T1000 (cell line): ENCODE data around the gene PNKP.

Source experiments
- DNase-seq: peaks from one replicate; lab custom pipeline; 2025; ENCODE audit warnings: mixed read lengths; lab: John Stamatoyannopoulos, UW

Gene PNKP

GRCh38 chr19:49876422-49877019 lies 9.1 kb upstream of the PNKP start:
- DNase-seq, result peak; percentile 95

DNA sequence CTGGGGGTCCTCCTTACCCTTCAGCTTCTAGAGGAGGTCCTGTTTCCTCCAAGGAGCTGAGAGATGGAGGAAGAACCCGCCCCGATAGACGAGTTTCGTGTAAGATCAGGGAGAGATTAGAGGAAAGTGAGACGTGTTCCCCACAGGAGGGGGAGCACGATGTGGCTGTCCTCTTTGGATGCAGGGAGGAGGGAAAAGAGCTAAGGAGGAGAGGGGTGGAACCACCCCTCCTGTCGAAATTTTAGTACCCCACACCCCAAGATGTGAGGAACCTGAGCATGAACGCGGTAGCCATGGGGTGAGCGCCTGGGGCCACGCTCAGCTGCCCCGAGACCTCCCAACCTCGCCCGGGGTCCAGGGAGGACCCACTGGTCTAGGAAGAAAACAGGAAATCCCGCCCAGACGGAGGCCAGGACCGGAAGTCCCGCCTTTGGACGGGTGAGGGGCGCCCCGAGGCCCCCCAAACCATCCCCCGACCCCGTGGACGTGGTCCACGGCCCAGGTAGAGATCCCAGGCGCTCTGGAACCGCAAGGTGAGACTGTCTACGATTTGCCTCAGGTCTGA lies 8.6 kb upstream of the PNKP start:
- no peak for DNase-seq

DNA sequence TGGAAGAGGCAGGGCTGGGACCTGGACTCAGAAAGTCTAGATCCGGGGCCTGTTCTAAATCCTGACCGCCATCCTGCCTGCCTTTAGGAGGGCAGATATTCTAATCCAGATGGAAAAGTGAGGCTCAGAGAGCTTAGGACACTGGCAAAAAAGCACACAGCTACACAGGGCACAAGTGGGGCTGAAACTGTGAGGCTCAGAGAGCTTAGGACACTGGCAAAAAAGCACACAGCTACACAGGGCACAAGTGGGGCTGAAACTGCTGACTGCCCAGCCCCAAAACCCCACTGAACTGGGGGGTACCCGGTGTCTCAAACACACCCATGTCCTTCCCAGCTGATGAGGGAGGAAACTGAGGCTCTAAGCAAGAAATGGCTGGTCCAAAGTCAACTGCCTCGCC lies 7.8 kb upstream of the PNKP start:
- DNase-seq, result no peak

DNA sequence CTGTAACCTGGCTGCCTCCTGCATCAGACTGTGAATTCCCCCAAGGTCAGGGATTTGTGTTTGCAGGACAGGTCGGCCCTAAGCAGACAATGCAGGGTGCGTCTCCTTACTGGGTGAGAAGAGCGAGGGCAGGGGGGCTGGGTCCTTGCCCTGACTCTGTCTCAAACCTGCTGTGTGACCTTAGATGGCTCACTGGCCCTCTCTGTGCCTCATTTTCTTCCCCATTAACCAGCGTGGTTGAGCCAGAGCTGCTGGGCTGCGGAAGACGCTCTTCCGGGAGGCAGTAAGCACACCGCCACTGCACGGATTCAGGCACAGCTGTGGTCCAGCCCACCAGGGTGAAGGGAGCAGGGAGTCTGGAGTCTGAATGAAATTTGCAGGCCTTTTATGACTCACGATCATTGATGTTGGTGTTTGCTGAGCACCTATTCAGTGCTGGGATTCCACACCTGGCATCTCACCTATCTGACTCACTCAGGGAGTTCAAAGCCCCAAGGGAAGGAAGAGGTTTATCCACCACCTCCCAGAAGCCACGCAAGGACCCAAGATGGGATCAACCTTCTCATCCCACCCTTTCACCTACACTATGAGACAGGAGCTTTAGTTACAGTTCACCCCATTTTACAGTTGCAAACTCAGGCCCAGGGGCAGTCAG lies 7.3 kb upstream of the PNKP start:
- DNase-seq, result no peak

DNA sequence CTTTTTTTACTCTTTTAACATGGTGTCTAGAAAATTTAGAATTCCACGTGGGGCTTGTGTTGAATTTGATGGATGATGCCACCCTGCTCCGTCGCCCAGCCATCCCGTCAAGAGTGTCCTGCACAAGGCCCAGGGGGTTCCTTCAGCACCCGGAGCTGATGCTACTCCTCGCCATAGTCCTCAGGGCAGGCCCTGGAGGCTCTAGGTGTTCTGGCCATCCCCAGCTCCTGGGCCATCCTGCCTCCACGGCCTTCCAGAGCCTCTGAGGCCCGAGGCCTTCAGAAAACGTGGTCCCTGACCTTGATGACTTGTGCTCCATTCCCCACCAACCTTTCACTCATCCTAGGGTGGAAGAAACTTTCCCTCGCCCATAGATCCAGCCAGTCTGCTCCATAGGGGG lies 6.5 kb upstream of the PNKP start:
- DNase-seq, result no peak

- DNase-seq, result no peak
Measured at GRCh38 chr19:49873129-49873521, 5.7 kb upstream of the PNKP start.

DNA sequence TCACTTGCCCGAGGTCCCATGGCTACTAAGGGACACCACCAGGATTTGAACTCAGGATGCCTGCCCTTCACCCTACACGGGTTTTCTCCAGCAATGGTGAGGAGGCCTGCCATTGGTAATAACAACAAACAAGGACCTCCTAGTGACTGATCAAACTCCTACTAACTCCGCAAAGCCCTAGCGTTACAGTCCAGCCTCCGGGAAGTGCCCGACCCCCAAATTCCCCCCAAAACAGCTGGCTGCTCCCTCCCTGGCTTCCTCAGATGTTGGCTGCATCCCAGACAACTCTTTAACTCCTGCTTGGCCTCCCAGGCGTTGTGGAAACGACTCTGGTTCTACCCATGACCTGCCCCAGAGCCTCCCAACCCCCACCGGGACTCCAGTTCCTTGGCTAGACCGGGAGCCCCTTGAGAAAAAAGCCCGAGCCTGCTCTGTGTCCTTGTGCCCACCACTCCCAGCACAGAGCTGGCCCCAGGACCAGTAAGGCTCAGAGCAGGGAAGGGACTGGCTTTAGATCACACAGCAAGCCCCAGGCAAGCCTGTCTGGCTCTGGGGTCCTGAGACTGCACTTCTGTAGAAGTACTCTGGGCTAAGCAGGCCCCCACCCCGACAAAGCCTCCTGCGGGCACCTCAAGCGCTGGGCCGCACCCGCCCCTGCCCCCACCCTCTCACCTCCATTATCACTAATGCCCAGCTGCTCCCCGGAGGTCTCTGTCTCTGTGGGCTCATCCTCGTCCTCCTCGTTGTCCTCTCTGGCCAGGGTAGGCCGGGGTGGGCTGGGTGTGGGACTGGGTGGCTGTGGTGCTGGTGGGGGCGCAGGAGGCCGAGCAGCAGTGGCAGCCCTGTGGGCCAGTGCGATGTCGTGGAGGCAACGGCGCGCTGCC lies 5.1 kb upstream of the PNKP start:
- no peak for DNase-seq

GRCh38 chr19:49871349-49871985 lies 4.1 kb upstream of the PNKP start:
- no peak for DNase-seq

DNA sequence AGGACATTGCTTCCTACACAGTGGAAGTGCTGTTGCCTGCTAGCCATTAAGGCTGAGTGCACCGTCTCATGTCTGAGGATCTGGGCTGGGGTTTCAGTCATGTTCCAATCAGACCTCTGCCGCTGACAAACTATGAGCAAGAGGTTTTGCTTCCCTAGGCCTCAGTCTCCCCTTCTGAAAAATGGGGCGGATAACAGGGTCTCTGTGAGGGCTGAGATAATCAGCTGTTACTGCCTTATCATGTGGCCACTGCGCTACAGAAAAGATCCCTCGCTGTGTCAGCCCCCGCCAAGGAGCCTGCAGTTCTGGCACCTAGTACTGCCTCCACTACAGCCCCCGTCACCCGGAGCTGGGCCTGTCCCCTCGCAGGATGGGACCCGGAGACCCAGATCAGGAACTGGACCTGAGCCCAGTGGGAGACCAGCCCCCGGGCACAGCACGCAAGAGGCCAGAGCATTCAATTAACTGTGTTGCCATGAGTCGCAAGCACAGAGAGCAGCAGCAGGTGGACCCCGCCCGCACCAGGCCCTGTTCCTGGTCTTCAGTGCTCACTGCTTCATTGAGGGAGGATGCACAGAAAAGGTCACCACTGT lies 3.0 kb upstream of the PNKP start:
- DNase-seq, result no peak

DNA sequence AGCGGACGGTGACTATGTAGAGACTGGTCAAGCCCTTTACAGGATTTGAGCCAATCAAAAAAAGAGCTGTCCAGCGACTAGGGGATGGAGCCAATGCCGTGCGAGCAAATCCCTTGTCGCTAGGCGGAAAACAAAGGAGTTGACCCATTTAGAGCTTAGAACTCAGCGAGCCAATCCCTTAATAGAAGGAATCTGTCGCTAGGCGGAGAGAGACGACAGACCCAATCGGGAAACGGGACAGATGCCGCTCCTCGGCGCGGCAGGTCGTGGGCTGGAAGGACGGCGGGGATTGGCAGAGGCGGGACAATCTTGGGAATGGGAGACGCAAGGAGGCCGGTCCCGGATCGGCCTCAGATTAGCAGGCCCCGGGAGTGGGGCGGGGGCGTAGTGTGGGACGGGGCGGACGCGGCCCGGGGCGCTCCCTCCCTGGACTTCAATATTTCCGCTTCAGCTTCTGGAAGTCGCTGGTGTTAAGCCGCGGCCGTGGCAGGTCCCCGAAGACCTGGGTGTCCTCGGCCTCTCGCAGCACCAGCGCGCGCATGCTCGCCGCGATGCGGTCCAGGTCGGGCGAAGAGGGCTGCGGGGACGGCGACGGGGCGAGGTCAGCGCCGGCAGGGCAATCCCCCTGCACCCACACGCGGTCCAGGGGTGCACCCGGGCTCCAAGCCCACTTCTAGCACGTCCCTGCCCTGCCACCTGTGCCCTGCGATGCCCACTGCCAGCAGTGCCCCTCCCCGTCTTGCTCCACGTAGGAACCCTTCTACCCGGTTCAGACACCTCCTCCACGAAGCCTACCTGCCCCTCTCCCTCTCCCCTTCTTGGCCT lies 2.3 kb upstream of the PNKP start:
- peak; percentile 97 for DNase-seq

GRCh38 chr19:49869009-49869483 lies 1.7 kb upstream of the PNKP start:
- no peak for DNase-seq

DNA sequence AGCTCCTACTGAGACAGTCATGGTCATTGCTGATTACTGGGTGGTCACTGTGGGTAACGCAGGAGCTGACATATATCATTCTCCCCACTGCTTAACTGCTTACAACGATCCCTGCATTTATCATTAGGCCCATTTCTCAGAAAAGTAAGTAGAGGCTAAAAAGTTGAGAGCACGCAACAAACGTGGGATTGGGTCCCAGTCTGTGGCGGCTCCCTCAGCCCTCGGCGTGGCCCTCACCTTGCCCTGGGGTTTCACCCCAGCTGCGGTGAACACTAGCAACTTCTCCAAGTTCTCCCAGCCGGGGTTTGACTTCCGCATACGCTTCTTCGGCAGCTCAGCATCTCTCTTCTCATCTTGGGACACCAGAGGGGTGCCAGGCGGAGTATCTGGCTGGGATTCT lies 2.5 kb downstream of the PNKP start:
- DNase-seq, result no peak

GRCh38 chr19:49863935-49864320 lies 3.4 kb downstream of the PNKP start:
- no peak for DNase-seq

DNA sequence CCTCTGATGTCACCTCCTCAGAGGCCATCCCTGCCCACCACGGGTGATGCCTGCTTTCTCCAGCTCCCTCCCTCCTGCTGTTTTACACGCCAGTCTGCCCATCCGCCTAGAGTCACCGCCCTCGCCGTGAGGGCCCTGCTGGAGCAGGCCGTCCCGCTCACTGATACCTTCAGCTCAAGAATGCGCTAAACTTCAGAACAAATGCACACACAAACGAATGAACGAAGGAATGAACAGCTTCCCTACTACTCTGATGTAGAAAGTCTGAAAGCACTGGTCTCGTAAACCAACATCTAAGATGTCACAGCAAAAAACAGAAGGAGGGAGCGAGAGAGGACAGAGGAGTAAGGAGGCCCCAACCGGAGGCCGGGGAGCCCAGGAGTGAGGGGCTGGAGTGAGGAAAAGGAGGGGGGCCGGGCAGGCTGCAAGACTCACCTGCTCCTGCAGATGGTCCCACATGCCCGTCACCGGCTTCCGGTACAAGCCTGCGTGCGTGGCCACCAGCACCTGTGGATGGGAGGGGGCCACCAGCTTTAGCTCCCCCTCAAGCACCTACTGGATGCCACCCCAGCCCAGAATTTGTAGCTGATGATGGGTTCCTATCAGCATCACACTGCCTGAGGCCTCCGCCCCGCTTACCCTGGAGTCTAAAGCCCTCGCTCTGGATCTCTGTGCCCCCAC lies 4.0 kb downstream of the PNKP start:
- DNase-seq, result no peak

- DNase-seq, result no peak
Measured at GRCh38 chr19:49862391-49863253, 4.8 kb downstream of the PNKP start.

- DNase-seq, result no peak
Measured at GRCh38 chr19:49861541-49862378, 5.6 kb downstream of the PNKP start.

DNA sequence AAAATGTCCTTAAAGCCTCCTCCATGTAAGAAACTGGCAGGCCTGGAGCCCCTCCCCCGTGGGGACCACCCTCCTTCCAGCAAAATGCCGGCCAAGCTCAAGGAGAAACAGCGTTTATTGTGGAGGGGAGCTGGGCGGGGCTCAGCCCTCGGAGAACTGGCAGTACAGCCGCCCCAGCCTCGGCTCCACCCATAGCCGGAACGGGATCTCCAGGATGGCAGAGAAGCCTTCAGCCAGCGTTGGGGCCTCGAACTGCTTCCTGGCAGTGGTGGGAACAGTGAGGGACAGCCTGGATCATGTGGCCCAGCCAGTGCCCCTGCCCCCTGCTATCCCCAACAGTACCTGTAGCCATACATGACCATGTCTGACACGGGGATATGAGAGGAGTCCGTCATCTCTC lies 6.3 kb downstream of the PNKP start:
- no peak for DNase-seq

DNA sequence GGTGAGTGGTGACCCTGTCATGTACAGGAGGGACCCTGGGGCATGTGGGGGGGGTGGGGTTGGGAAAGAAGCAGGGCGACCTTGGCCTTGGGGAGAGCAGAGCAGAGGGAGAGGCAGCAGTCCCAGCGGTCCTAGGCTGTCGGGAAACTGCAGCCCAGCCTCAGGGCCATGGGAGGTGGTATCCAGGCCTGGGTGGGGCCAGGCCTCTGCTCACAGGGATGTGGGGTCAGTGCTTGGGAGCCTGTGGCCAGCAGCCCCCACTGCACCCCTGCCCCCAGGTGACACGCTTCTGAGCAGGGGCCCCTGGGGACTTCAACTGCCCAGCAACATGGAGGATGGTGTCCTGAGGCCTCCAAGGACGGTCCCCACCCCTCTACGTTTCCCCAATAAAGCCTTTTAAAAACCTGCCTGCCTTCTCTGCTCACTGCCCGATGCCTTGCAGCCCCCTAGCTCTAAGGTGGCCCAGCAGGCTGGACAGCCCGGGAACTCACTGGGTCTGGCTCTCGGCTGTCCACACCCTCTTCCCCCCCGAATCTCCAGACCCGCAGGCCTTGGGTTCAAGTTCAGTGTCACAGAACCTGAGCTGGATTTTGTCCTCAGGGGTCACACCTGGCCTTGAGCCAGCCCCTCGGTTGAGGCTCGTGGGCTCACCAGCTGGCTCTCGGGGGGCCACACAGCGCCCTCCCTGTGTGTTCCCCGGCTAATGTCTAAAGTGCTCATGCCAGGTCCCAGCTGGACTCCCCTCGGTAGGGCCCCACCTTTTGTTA lies 6.9 kb downstream of the PNKP start:
- DNase-seq, result no peak
